G401.6 (cell line): ENCODE measurements around the gene ENKUR.
"Not testable (repeated sequence)": the region's sequence is repeated elsewhere in the genome, so short reads cannot be mapped to it uniquely, and the experiment has no call there.

Source experiments
- FAIRE-seq: peaks from 2 replicates; lab custom pipeline; 2012; peaks lifted over from hg19 to GRCh38; lab: Jason Lieb, UNC

ENKUR gene

GRCh38 chr10:25018703-25019102 is 2.7 kb upstream of the ENKUR start:
- FAIRE-seq = no peak

DNA sequence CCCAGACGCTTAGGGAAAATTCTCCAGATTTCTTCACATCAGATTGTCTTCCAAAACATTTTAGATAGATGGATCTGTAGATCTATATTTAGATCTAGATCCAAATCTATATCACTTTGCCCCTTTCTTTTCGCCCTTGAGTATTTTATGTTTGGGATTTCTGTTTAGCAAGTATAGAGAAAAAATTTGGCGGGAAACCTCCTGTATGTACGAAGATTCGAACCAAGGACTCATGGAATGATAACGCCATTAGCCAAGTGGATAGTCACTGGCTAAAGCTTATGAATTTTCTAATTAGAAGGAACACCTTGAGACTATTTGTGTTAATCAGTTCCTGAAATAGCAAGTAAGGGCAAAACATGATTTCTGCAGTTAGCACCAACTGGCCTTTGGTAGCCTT is 1.7 kb upstream of the ENKUR start:
- no peak for FAIRE-seq

DNA sequence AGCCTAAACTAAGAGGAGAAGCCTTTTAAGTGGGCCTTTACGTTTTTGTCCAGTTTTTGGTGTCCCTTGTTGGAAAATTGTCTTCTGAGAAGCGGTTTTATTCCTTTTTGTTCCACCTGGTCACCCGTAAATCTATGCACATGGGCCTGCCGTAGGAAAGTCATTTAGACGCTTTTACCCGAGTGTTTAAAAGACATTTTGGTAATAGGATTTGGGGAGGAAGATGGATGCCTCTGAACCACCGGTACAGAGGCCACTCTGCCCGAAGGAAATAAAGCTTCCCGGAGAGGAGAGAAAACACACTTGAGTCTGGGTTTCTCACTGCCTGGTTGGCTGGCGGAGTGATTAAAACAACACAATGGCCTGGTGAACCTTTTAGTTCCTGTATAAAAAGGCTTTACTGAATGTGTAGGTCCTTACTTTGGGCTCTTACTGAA is 1.2 kb upstream of the ENKUR start:
- no peak for FAIRE-seq

DNA sequence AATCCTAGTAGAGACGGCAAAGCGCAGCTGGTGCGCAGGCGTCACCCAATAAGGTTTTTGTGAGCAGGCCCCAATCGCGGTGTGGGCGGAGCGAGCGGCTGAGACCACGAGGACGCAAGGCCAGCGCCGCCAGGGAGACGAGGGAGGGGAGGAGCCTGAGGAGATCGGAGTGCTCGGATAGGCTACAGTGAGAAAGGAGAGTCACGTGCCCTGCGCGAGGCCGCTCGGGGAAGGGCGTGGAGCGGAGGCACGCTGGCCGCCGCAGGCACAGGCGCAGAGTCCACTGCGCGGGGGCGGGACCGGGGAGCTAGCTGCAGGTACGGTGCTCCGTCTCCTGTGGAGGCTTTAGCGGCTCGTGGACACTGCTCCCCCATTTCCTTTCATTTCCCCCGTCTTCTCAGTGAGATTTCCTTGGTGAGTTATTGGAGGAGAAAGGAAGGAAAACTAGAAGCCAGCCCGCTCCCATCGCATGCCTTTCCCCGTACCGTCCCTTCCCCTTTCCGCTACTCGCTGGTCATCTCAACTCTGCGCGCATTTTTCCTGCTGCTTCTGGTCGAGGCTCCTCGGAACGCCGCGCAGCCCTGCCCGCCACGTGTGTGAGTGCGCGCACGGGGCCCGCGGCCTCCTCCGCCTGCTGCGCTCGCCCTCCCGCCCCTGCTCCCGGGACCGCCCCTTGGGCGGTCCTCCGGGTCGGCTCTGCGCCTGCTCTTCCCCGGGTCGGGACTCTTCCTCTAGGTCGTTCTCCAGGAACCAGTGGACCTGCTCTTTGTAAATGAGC is 607 bp upstream of the ENKUR start, which contains the start of gene THNSL1:
Gene THNSL1 (plus strand): TSS at position 237 of the 778 bp plus-strand sequence. CDS start 6,612 bp downstream, outside the sequence.
- peak; percentile 96 for FAIRE-seq

DNA sequence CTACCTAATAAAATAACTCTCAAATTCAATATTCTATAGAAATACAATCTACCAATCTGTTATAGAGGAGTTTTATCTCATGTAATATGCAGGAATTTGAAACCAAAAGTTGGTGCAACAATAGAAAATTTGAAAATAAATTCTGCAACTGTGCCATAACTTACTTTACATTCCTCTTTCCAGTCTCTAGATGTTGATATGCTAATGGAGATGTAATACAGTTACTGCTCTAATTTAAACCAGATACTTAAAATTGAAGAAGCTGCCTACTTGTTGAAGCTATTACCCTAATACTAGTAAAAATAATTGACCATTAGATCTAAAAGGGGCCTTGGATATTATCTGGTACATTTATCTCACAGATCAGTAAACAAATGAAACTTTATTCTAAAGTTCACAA is 1.4 kb downstream of the ENKUR start:
- no peak for FAIRE-seq

- FAIRE-seq = not testable (repeated sequence)
Measured at GRCh38 chr10:25011591-25011990, 4.4 kb downstream of the ENKUR start.

GRCh38 chr10:24998044-24998443 is 17.9 kb downstream of the ENKUR start:
- no peak for FAIRE-seq

DNA sequence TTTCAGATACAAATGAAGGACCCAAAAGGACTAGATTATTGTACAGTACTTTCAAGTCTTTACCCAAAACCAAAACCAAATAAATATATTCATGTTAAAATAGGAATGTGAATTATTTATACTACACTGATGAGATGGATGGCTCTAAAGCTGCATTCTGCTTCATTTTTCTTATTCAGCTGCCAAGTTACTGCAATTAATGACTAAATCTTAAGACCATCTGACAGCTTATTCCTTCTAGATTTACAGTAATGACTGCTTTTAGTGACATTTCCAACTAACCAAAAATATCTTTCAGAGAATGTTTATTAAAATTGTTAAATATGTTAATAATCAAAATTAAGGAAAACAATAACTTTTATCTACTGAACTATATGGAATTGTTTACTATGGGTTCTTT is 20.9 kb downstream of the ENKUR start:
- FAIRE-seq = no peak

DNA sequence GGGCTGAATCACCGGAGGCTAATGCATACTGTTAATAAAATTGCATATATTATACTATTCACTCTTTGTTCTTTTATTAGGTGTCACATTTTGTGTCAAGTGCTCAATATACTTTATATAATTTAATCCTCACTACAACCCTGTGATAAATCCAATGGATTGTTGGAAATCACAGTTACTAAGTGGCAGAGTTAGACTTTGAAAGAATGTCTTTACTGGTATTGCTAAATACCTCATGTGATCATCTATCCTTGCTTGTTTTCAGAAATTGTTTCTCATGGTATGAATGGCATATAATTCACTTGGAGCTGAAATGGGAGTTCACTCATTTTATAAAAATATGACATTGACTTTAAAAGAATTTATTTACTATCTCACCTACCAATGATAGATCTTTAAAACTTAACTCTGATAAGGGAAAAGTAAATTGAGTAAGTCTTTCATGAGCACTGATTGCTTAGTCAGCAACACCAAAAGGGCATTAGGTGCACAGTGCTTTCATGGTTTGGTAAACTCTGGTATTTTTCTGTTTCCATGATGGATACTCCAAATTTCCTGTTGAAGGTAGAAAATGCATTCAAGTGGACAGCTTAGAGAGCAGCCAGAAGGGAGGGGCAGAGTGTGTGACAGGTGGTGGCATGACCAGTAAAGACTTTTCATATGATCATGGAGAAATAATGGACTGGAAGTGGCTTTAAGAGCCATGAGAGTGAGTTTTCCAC is 22.6 kb downstream of the ENKUR start:
- FAIRE-seq = no peak

GRCh38 chr10:24992512-24993133 is 23.3 kb downstream of the ENKUR start:
- FAIRE-seq = no peak

GRCh38 chr10:24991298-24991697 is 24.7 kb downstream of the ENKUR start:
- no peak for FAIRE-seq

- peak; percentile 41 for FAIRE-seq
Measured at GRCh38 chr10:24989867-24990266, 26.1 kb downstream of the ENKUR start.

DNA sequence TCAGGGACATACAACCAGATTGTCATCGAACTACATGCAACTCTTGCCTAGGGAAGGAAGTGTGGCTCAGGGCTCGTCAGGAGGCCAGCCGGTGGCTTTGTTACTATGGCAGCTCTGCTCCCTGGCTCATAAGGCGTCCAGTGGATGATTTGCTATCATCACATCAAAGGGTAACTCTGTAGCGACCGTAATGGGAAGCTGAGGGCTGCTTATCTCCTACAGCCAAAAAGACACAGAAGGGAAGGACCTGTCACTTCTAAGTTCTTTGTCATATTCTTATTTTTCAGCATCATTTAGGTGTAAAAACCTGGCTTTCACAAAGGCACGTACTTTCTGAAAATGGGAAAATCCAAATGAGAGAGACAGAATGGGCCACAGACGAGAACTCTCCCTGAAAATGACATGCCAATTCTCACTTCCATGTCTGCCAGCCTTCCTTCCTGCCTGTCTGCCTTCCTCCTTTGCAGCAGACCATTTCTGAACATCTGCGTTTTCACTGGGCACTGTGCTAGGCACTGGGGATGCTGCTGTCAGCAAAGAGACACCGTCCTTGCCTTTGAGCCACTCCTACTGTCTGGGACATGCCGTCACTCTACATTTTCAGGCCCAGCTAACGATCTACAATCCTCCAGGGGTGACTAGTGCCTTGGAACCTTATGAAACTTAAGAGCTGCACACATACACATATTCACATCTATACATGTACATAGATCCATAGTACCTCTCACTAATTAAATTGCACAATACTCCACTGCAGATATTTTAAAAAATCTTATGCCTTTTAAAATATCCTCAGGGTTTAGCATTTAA is 26.9 kb downstream of the ENKUR start:
- FAIRE-seq = no peak

- no peak for FAIRE-seq
Measured at GRCh38 chr10:24984906-24985305, 31.1 kb downstream of the ENKUR start.

DNA sequence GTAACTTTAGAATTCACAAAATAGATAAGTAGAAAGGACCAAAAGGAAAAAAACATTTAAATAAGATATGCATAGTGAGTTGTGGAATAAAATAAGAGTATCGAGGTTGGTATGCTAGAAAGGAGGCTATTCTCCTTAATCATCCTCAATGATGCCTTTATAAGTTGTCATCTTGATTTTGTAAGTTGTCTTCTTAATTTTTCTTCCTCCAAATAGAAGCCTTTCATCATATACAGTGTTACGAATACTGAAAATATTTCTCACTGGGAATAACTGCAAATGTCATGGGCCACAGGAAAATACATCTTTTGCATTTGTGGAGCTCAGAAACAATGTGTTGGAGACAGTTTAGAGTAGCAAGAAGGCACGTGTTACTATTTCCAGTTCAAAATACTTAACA is 32.0 kb downstream of the ENKUR start:
- FAIRE-seq = no peak

- FAIRE-seq = no peak
Measured at GRCh38 chr10:24983130-24983529, 32.8 kb downstream of the ENKUR start.

DNA sequence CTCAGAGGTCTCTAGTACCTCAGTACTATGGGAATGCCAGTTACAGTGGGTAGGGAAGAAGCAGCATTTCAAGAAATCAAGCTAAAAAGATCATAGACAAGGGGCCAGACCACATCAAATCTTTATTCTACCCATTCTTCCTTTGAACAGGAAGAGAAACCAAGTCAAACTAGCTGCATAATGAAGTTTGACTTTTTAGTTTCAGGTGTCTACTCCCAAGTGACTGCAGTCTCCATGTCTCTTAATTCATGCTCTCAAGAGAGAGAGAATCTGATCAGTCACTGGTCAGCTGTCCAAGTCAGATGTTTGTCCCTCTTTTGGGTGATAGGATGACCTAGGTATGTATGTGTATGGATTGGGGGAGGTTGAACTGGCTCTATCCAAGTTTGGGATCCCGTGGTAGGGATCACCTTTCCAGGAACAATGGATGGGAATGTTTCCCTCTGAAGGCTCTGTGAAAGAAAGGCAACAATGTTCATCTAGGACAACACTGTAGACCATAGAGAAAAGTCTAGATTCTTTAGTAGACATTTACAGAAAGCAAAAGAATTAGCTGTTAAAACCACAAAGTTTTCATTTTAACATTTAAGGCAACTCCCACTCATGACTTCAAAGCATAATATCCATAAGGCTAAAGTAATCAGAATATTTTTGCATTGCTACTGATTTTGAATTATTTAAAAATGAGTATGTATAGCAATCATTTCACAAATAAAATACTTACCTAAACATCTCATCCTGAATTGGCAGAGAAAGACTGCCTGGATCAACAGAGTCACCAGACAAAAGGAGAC is 33.4 kb downstream of the ENKUR start:
- FAIRE-seq = no peak

GRCh38 chr10:24981161-24981710 is 34.7 kb downstream of the ENKUR start:
- FAIRE-seq = no peak

GRCh38 chr10:24979685-24980084 is 36.3 kb downstream of the ENKUR start:
- FAIRE-seq = no peak

GRCh38 chr10:24974976-24975375 is 41.0 kb downstream of the ENKUR start:
- FAIRE-seq = no peak

DNA sequence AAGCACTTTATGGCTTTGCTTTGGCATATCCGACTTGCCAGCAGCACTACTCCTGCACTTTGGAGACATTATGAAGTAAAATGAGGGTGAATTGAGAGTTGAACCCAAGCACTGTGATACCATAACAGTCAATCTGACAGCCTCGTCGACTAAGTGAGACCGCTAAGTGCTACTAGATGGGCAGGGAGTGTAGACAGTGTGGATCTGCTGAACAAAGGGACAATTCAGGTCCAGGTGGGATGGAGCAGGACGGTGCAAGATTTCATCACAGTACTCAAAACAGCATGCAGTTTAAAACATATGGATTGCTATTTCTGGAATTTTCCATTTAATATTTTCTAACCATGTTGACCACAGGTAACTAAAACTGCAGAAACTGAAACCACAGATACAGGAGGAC is 42.8 kb downstream of the ENKUR start:
- FAIRE-seq = no peak
